DND-41 (cell line): Measurements from ENCODE around the gene TECPR1.

ENCODE experiments used
- EZH2 ChIP-seq: IDR thresholded peaks from 3 replicates; pipeline ENCODE4 v1.6.1; 2012; ENCODE audit warnings: borderline replicate concordance, low read depth, mild to moderate bottlenecking, moderate library complexity, low read length, inconsistent platforms; ENCODE audit not compliant: severe bottlenecking
- TF ChIP-seq, protein P1 (sequence below): IDR thresholded peaks from 2 replicates; pipeline ENCODE4 v1.5.1; 2012; ENCODE audit warnings: borderline replicate concordance, low read length, moderate library complexity, mild to moderate bottlenecking; ENCODE audit not compliant: poor library complexity, severe bottlenecking; ENCODE audit errors: extremely low read depth

- TF ChIP-seq, protein P1, sequence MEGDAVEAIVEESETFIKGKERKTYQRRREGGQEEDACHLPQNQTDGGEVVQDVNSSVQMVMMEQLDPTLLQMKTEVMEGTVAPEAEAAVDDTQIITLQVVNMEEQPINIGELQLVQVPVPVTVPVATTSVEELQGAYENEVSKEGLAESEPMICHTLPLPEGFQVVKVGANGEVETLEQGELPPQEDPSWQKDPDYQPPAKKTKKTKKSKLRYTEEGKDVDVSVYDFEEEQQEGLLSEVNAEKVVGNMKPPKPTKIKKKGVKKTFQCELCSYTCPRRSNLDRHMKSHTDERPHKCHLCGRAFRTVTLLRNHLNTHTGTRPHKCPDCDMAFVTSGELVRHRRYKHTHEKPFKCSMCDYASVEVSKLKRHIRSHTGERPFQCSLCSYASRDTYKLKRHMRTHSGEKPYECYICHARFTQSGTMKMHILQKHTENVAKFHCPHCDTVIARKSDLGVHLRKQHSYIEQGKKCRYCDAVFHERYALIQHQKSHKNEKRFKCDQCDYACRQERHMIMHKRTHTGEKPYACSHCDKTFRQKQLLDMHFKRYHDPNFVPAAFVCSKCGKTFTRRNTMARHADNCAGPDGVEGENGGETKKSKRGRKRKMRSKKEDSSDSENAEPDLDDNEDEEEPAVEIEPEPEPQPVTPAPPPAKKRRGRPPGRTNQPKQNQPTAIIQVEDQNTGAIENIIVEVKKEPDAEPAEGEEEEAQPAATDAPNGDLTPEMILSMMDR, result no peak
- TF ChIP-seq EZH2, result no peak
Measured at GRCh38 chr7:98171449-98171848, 80.6 kb downstream of the TECPR1 start.
